Pancreas (tissue), 10 donors: ENCODE data around the gene NR3C2. TPM values are rescaled to one million over a fixed set of nuclear protein-coding genes. Genes with fewer than 3 reads are reported as not detected.

Experiments
- ATAC-seq, 4 donors: fragments of 200-7000 bp; cut with Tn5 transposase; one replicate each; pipeline versions ENCODE4 v1.8.0 to v1.9.1; 2020; ENCODE audit warnings: mild to moderate bottlenecking in 4 of 4, moderate library complexity in 4 of 4
- DNase-seq, 6 donors: peaks; one replicate each; pipeline ENCODE4 v3.0.0-alpha.2; 2020
- FAIRE-seq: peaks from 2 replicates; lab custom pipeline; 2012; peaks lifted over from hg19 to GRCh38; lab: Jason Lieb, UNC
- H3K27ac ChIP-seq, 4 donors: fragments of 200-600 bp; sonication (generic); 1 replicate in 3 of 4; 2 replicates in 1 of 4; pipeline versions ENCODE4 v1.5.0 to v1.8.0; 2020
- H3K27me3 ChIP-seq, 4 donors: fragments of 200-600 bp; one replicate each; pipeline ENCODE4 v1.8.0; 2021
- H3K36me3 ChIP-seq, 3 donors: fragments of 200-600 bp; sonication (generic) in 1 of 3; one replicate each; pipeline versions ENCODE4 v1.5.0 to v1.8.0; 2020 to 2021
- H3K4me1 ChIP-seq, 3 donors: fragments of 200-600 bp; one replicate each; pipeline ENCODE4 v1.8.0; 2021
- H3K4me3 ChIP-seq, 4 donors: fragments of 200-600 bp; sonication (generic) in 2 of 4; one replicate each; pipeline versions ENCODE4 v1.5.0 to v1.8.0; 2020 to 2021
- H3K9me3 ChIP-seq, 4 donors: fragments of 200-600 bp; one replicate each; pipeline ENCODE4 v1.8.0; 2021
- WGBS, 2 donors: extraction: QIAGEN DNeasy Blood & Tissue Kit; methylation state at CpG; one replicate each; pipeline ENCODE4 v1.1.7; 2013; 5-methylcytosine and 5-hydroxymethylcytosine counted together
- intact Hi-C, 3 donors: fragments of 100-400 bp; cut with DNase I; formaldehyde crosslinking; loops; one replicate each; pipeline versions ENCODE4 v1.11.1 to v1.14.2; 2022
- polyA plus RNA-seq, 2 donors: library from polyadenylated mRNA; stranded (reverse); fragments of 200-250 nt; gene quantifications; one replicate each; pipeline ENCODE4 v1.2.3, GENCODE V29; 2013
- total RNA-seq, 6 donors: library from RNA; stranded (reverse); fragmentation: NEBNext Ultra II Directional in 4 of 6; extraction: Animal tissue kit (Norgen Biotek cat#: 25700) in 4 of 6; gene quantifications; one replicate each; pipeline versions ENCODE4 v1.2.1 to v1.2.4, GENCODE V29; 2021 to 2023
- TF ChIP-seq, protein P1 (sequence below), 4 donors: fragments of 200-600 bp; sonication (generic) in 3 of 4; IDR thresholded peaks; one replicate each; pipeline versions ENCODE4 v1.5.0 to v1.8.0; 2021; ENCODE audit warnings: antibody characterized with exemption in 4 of 4
- donor health status: healthy with polysubstance abuse.
- donor health status: DM: no; HTN: no; CAD: no; lungs with moderate emphysema.
- donor health status: DM: no; HTN: no; CAD: no.
- donor health status: control.
- donor health status: control.
- donor health status: Bipolar disorder and iron deficiency.
- donor health status: DM: yes; HTN: yes; CAD: no.
- donor health status: DM: no; HTN: no; CAD: no.
- donor health status: DM: no; HTN: no; CAD: no.
- donor health status: DM: yes; HTN: yes; CAD: no.

NR3C2 gene
- total and polyA plus RNA-seq, 8 donors = 2.5 to 15.7 (median 12.5) TPM

DNA sequence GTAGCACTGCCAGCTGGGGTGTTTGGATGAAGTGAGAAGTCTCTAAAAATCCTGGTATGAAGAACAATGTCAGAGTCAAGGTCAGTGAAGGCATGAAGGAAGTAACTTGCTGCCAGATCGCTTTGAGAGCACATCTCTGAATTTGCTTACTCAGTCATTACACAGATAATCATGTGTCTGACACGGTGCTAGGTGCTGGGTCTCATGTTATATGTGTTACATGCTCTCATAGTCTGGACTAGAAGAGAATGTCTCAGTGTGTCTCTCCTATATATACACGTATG lies 372.4 kb downstream of the NR3C2 start:
- no peaks in the 10 kb centered on the region for H3K9me3 ChIP-seq
- H3K27me3 ChIP-seq = no peaks in the 10 kb centered on the region
- no peaks in the 10 kb centered on the region for H3K4me1 ChIP-seq
- intact Hi-C loops = no loop called here
- FAIRE-seq (no peak), ATAC-seq (peak in 2 of 4 donors; percentile 13 to 37), DNase-seq (no peak)
- H3K4me3 ChIP-seq = no peak overlapping the region
- 42% methylated on average over 3 of the region's 3 CpGs for WGBS, 2 donors
- no peak overlapping the region for H3K27ac ChIP-seq
- H3K36me3 ChIP-seq = no peaks in the 10 kb centered on the region
- TF ChIP-seq, protein P1, sequence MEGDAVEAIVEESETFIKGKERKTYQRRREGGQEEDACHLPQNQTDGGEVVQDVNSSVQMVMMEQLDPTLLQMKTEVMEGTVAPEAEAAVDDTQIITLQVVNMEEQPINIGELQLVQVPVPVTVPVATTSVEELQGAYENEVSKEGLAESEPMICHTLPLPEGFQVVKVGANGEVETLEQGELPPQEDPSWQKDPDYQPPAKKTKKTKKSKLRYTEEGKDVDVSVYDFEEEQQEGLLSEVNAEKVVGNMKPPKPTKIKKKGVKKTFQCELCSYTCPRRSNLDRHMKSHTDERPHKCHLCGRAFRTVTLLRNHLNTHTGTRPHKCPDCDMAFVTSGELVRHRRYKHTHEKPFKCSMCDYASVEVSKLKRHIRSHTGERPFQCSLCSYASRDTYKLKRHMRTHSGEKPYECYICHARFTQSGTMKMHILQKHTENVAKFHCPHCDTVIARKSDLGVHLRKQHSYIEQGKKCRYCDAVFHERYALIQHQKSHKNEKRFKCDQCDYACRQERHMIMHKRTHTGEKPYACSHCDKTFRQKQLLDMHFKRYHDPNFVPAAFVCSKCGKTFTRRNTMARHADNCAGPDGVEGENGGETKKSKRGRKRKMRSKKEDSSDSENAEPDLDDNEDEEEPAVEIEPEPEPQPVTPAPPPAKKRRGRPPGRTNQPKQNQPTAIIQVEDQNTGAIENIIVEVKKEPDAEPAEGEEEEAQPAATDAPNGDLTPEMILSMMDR (IDR thresholded peaks at IDR 0.05) = no peak

GRCh38 chr4:148069086-148069894 lies 372.9 kb downstream of the NR3C2 start:
- H3K4me1 ChIP-seq = no peaks in the 10 kb centered on the region

GRCh38 chr4:148068065-148068911 lies 373.9 kb downstream of the NR3C2 start:
- no peak for FAIRE-seq
- intact Hi-C loops = no loop called here
- H3K36me3 ChIP-seq = no peaks in the 10 kb centered on the region
- H3K4me1 ChIP-seq = no peaks in the 10 kb centered on the region
- no peak overlapping the region for H3K27ac ChIP-seq
- no peaks in the 10 kb centered on the region for H3K27me3 ChIP-seq
- H3K4me3 ChIP-seq = no peak overlapping the region
- H3K9me3 ChIP-seq = no peaks in the 10 kb centered on the region
- DNase-seq = no peak
- no peak for ATAC-seq
- 82 to 87% methylated on average over 13 of the region's 13 CpGs for WGBS, 2 donors
- TF ChIP-seq, protein P1 (IDR thresholded peaks at IDR 0.05) = no peak

More at GRCh38 chr4:148069086-148069894, 372.9 kb downstream of the NR3C2 start:
- FAIRE-seq = no peak
- H3K27me3 ChIP-seq = no peaks in the 10 kb centered on the region
- TF ChIP-seq, protein P1 (IDR thresholded peaks at IDR 0.05) = no peak
- no peak overlapping the region for H3K27ac ChIP-seq
- 88 to 95% methylated on average over 11 of the region's 11 CpGs for WGBS, 2 donors
- no peak for ATAC-seq
- H3K4me3 ChIP-seq = no peak overlapping the region
- H3K9me3 ChIP-seq = no peaks in the 10 kb centered on the region
- H3K36me3 ChIP-seq = no peaks in the 10 kb centered on the region
- DNase-seq = no peak
- intact Hi-C loops = no loop called here

DNA sequence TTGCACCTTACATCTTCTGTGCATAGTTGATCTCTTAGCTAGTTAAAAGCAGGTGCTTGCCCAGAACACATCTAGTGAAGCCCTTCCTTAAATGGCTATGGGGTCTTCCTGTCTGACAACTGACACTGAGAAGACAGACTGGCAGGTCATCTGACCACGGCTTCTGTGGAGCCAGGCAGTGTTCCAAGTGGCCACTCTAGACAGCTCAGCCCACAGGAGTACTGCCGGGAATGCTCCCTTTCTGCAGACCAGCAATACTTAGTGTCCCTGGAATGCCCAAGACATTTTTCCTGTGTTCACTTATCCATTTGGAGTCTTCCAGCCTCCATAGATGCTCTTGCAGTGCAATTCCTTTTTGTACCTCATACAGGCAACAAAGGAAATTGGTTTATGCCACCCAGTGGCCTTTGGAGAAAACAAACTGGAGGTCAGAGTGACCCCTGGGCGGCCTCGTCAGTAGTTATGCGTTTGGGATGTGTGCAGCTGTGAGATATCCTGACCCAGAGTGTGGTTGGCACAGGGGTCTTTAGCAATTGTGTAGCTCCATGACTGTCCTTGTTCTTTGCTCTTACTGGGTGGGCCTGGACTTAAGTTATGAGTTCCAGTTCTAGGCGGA lies 374.8 kb downstream of the NR3C2 start:
- Histone ChIP-seq H3K4me1 (no peaks in the 10 kb centered on the region), H3K27ac (no peak overlapping the region), H3K9me3 (no peaks in the 10 kb centered on the region), H3K4me3 (no peak overlapping the region), H3K36me3 (no peaks in the 10 kb centered on the region), H3K27me3 (no peaks in the 10 kb centered on the region)
- 77 to 88% methylated on average over 6 of the region's 6 CpGs for WGBS, 2 donors
- DNase-seq (no peak), ATAC-seq (no peak), FAIRE-seq (no peak)
- intact Hi-C loops = no loop called here
- TF ChIP-seq, protein P1 (IDR thresholded peaks at IDR 0.05) = no peak
